ENCODE data around the gene CDON. TPM values are rescaled to one million over a fixed set of nuclear protein-coding genes. Genes with fewer than 3 reads are reported as not detected.

CDON gene
- total RNA-seq, 1 donor from 2014 or later = 71.3 TPM

- H3K4me3 Mint-ChIP-seq = no peak overlapping the region
- H3K27ac Mint-ChIP-seq = no peak overlapping the region
- Histone ChIP-seq H3K27ac (no peak overlapping the region), H3K9ac (no peak overlapping the region), H3K4me1 (peaks cover 11% of the 10 kb centered on the region), H3K4me3 (no peak overlapping the region), H3K79me2 (ENCODE audit: low read depth) (no peaks in the 10 kb centered on the region), H3K4me2 (no peak overlapping the region), H2AFZ (replicated peaks) (no peak overlapping the region), H3K27me3 (no peaks in the 10 kb centered on the region), H3F3A (ENCODE audit: low read depth) (peaks cover 2% of the 10 kb centered on the region), H3K36me3 (peaks cover 6% of the 10 kb centered on the region), H4K20me1 (ENCODE audit: low read depth) (peaks cover 2% of the 10 kb centered on the region), H3K9me3 (ENCODE audit: low read depth) (no peaks in the 10 kb centered on the region)
- no peaks in the 10 kb centered on the region for H3K9me3 Mint-ChIP-seq
- H3K27me3 Mint-ChIP-seq (ENCODE audit: insufficient read depth, low read depth) = peaks cover 3% of the 10 kb centered on the region
- peaks cover 66% of the 10 kb centered on the region for H3K36me3 Mint-ChIP-seq
- peaks cover 28% of the 10 kb centered on the region for H3K4me1 Mint-ChIP-seq
- no peak for DNase-seq (ENCODE audit: low spot score)
- TF ChIP-seq EZH2phosphoT487 (IDR thresholded peaks at IDR 0.05) (no peak), EZH2 (IDR thresholded peaks at IDR 0.05) (no peak), CTCF (IDR thresholded peaks at IDR 0.05) (no peak)
Measured at GRCh38 chr11:125975634-125976033, 87.0 kb downstream of the CDON start.

- H3K4me1 ChIP-seq = no peaks in the 10 kb centered on the region
- H3K9me3 ChIP-seq (ENCODE audit: low read depth) = no peaks in the 10 kb centered on the region
- no peak overlapping the region for H3K27ac ChIP-seq
- H3K4me3 ChIP-seq = no peak overlapping the region
- Mint-ChIP-seq H3K9me3 (no peaks in the 10 kb centered on the region), H3K4me3 (no peak overlapping the region), H3K36me3 (peaks cover 68% of the 10 kb centered on the region), H3K27me3 (ENCODE audit: insufficient read depth, low read depth) (peaks cover 3% of the 10 kb centered on the region), H3K27ac (no peak overlapping the region), H3K4me1 (peaks cover 15% of the 10 kb centered on the region)
- no peaks in the 10 kb centered on the region for H3K79me2 ChIP-seq (ENCODE audit: low read depth)
- no peak for TF ChIP-seq EZH2phosphoT487 (IDR thresholded peaks at IDR 0.05)
- no peak for TF ChIP-seq CTCF (IDR thresholded peaks at IDR 0.05)
- TF ChIP-seq EZH2 (IDR thresholded peaks at IDR 0.05) = no peak
- no peak overlapping the region for H2AFZ ChIP-seq (replicated peaks)
- no peaks in the 10 kb centered on the region for H3K27me3 ChIP-seq
- no peak overlapping the region for H3K9ac ChIP-seq
- no peak overlapping the region for H3K4me2 ChIP-seq
- H3F3A ChIP-seq (ENCODE audit: low read depth) = no peaks in the 10 kb centered on the region
- H4K20me1 ChIP-seq (ENCODE audit: low read depth) = no peaks in the 10 kb centered on the region
- DNase-seq (ENCODE audit: low spot score) = no peak
- H3K36me3 ChIP-seq = peaks cover 6% of the 10 kb centered on the region
Measured at GRCh38 chr11:125974284-125974683, 88.4 kb downstream of the CDON start.

GRCh38 chr11:125971618-125972017 lies 91.0 kb downstream of the CDON start:
- TF ChIP-seq CTCF (IDR thresholded peaks at IDR 0.05) (no peak), EZH2 (IDR thresholded peaks at IDR 0.05) (no peak), EZH2phosphoT487 (IDR thresholded peaks at IDR 0.05) (no peak)
- no peaks in the 10 kb centered on the region for H3K27me3 ChIP-seq
- H3K4me2 ChIP-seq = no peak overlapping the region
- H3F3A ChIP-seq (ENCODE audit: low read depth) = no peaks in the 10 kb centered on the region
- H3K4me3 ChIP-seq = no peak overlapping the region
- no peaks in the 10 kb centered on the region for H3K9me3 Mint-ChIP-seq
- peaks cover 54% of the 10 kb centered on the region for H3K36me3 Mint-ChIP-seq
- no peaks in the 10 kb centered on the region for H4K20me1 ChIP-seq (ENCODE audit: low read depth)
- H2AFZ ChIP-seq (replicated peaks) = no peak overlapping the region
- no peaks in the 10 kb centered on the region for H3K9me3 ChIP-seq (ENCODE audit: low read depth)
- no peak overlapping the region for H3K9ac ChIP-seq
- no peaks in the 10 kb centered on the region for H3K4me1 ChIP-seq
- no peak for DNase-seq (ENCODE audit: low spot score)
- H3K27ac ChIP-seq = no peak overlapping the region
- H3K4me3 Mint-ChIP-seq = no peak overlapping the region
- no peaks in the 10 kb centered on the region for H3K79me2 ChIP-seq (ENCODE audit: low read depth)
- peaks cover 3% of the 10 kb centered on the region for H3K4me1 Mint-ChIP-seq
- peak overlapping the region; percentile 28 for H3K27ac Mint-ChIP-seq
- peaks cover 6% of the 10 kb centered on the region for H3K36me3 ChIP-seq
- peaks cover 3% of the 10 kb centered on the region for H3K27me3 Mint-ChIP-seq (ENCODE audit: insufficient read depth, low read depth)
